Lower leg skin (tissue), 3 donors: ENCODE results near the gene ZFAND3.

Experiments
- POLR2A ChIP-seq, 2 donors: fragments of 450-650 bp; IDR thresholded peaks; one replicate each; pipeline ENCODE4 v1.6.1; 2016 to 2017; ENCODE audit warnings: antibody characterized with exemption in 2 of 2, mild to moderate bottlenecking in 1 of 2, moderate library complexity in 1 of 2
- TF ChIP-seq, protein P1 (sequence below), 3 donors: fragments of 450-650 bp; IDR thresholded peaks; one replicate each; pipeline ENCODE4 v1.5.1; 2016; ENCODE audit warnings: antibody characterized with exemption in 3 of 3, mild to moderate bottlenecking in 3 of 3, moderate library complexity in 2 of 3

DNA sequence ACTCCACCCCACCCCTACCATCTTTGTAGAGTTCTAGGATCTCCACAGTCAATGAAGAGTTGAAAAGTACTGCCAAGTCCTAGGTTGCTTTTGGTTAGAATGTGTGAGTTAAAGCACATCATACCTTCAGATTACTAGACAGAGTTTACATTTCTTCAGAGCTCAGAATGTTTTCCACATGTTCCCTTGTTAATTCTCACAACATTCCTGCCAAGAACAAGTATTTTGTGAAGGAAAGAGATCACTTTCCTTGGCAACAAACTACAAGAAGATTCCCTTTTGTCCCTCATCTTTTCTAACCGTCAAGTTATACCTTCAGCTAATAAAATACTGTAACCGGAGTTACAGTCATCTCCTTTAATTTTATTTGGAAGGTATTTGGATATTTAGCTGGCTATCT, 266.8 kb downstream of the ZFAND3 start:
- TF ChIP-seq POLR2A (IDR thresholded peaks at IDR 0.05) = no peak
- TF ChIP-seq, protein P1, sequence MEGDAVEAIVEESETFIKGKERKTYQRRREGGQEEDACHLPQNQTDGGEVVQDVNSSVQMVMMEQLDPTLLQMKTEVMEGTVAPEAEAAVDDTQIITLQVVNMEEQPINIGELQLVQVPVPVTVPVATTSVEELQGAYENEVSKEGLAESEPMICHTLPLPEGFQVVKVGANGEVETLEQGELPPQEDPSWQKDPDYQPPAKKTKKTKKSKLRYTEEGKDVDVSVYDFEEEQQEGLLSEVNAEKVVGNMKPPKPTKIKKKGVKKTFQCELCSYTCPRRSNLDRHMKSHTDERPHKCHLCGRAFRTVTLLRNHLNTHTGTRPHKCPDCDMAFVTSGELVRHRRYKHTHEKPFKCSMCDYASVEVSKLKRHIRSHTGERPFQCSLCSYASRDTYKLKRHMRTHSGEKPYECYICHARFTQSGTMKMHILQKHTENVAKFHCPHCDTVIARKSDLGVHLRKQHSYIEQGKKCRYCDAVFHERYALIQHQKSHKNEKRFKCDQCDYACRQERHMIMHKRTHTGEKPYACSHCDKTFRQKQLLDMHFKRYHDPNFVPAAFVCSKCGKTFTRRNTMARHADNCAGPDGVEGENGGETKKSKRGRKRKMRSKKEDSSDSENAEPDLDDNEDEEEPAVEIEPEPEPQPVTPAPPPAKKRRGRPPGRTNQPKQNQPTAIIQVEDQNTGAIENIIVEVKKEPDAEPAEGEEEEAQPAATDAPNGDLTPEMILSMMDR (IDR thresholded peaks at IDR 0.05) = no peak
